OCI-LY3 (cell line): Measurements from ENCODE around the gene LMBRD1.

Experiments used
- H2AFZ ChIP-seq: fragments of 200-600, 300-600 bp; shearing (Covaris generic); 2 replicates; pipeline ENCODE4 v1.6.0; 2014; ENCODE audit warnings: antibody characterized with exemption, low read depth, low read length
- H3K27ac ChIP-seq: fragments of 200-600, 300-600 bp; sonication (generic); 2 replicates; pipeline ENCODE4 v1.5.1; 2014; ENCODE audit warnings: mild to moderate bottlenecking, low read length, moderate library complexity, mixed read lengths
- H3K27me3 ChIP-seq: fragments of 200-600, 300-600 bp; sonication (generic); 2 replicates; pipeline ENCODE4 v1.6.1; 2014; ENCODE audit warnings: low read depth, low read length, mixed read lengths
- H3K36me3 ChIP-seq: fragments of 200-600, 300-600 bp; sonication (generic); replicated peaks from 2 replicates; pipeline ENCODE3; 2014; ENCODE audit warnings: low read depth, low read length, mixed read lengths
- H3K4me1 ChIP-seq: fragments of 300-600, 200-600 bp; sonication (generic); 2 replicates; pipeline ENCODE4 v1.6.1; 2014; ENCODE audit warnings: low read length, mixed read lengths
- H3K4me2 ChIP-seq: fragments of 200-600, 300-600 bp; sonication (generic); 2 replicates; pipeline ENCODE4 v1.6.1; 2014; ENCODE audit warnings: low read length, mixed read lengths
- H3K4me3 ChIP-seq: fragments of 300-600, 200-600 bp; sonication (generic); 2 replicates; pipeline ENCODE4 v1.5.1; 2014; ENCODE audit warnings: antibody characterized with exemption, mild to moderate bottlenecking, low read length, moderate library complexity
- H3K79me2 ChIP-seq: fragments of 300-600, 200-600 bp; shearing (Covaris generic); 2 replicates; pipeline ENCODE4 v1.6.1; 2014; ENCODE audit warnings: mild to moderate bottlenecking, low read length, mixed read lengths
- H3K9ac ChIP-seq: fragments of 300-600, 200-600 bp; shearing (Covaris generic); 2 replicates; pipeline ENCODE4 v1.6.0; 2014; ENCODE audit warnings: mild to moderate bottlenecking, low read length, moderate library complexity
- H3K9me3 ChIP-seq: fragments of 200-600, 300-600 bp; shearing (Covaris generic); 2 replicates; pipeline ENCODE4 v1.6.1; 2014; ENCODE audit warnings: low read length, mixed read lengths; ENCODE audit not compliant: insufficient read depth
- H4K20me1 ChIP-seq: fragments of 200-600, 300-600 bp; sonication (generic); 2 replicates; pipeline ENCODE4 v1.6.1; 2016; ENCODE audit warnings: low read length, mixed read lengths; ENCODE audit not compliant: insufficient read depth
- CTCF ChIP-seq: fragments of 200-600, 300-600 bp; sonication (generic); IDR thresholded peaks from 2 replicates; pipeline ENCODE4 v1.5.1; 2014; ENCODE audit warnings: antibody characterized with exemption, low read length, low read depth
- EZH2phosphoT487 ChIP-seq: fragments of 200-600 bp; shearing (Covaris generic); IDR thresholded peaks from 2 replicates; pipeline ENCODE4 v1.6.1; 2018; ENCODE audit warnings: antibody characterized with exemption, mixed run types, low read depth

Gene LMBRD1

DNA sequence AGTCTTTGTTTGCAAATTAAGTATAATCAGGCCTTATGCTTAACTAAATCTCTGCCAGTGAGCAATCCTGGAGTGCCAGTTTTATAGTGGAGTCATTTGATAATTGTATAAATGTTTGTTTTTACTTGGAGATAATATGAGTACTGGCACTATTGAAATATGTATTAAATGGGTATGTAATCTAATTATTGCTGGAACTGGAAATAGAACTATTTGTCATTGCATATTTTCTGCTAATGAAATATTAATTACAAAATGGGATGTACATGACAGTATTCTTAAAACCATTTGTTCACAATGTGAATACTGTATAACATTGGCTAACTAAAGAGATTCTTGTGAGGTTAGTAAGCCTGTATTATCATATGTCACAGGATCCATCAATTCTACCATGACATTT is 20.5 kb upstream of the LMBRD1 start:
- Histone ChIP-seq H2AFZ (no peak overlapping the region), H3K4me2 (no peak overlapping the region), H3K27ac (no peak overlapping the region), H3K4me3 (no peak overlapping the region), H3K9ac (no peak overlapping the region), H3K79me2 (no peaks in the 10 kb centered on the region), H3K4me1 (peaks cover 39% of the 10 kb centered on the region), H4K20me1 (no peaks in the 10 kb centered on the region), H3K9me3 (no peaks in the 10 kb centered on the region), H3K36me3 (no peaks in the 10 kb centered on the region), H3K27me3 (no peaks in the 10 kb centered on the region)
- no peak for TF ChIP-seq CTCF
- TF ChIP-seq EZH2phosphoT487: no peak

GRCh38 chr6:69816569-69816968 is 19.8 kb upstream of the LMBRD1 start:
- H3K4me3 ChIP-seq: peak overlapping the region; percentile 43
- TF ChIP-seq CTCF (peak; percentile 20; the same call in 1 of the 2 replicates), EZH2phosphoT487 (no peak)
- H3K4me2 ChIP-seq: peak overlapping the region; percentile 68
- H3K9me3 ChIP-seq: no peaks in the 10 kb centered on the region
- peak overlapping the region; percentile 86 for H2AFZ ChIP-seq
- H3K4me1 ChIP-seq: peaks cover 39% of the 10 kb centered on the region
- peak overlapping the region; percentile 2; the same call in 1 of the 2 replicates for H3K27ac ChIP-seq
- H3K9ac ChIP-seq: peak overlapping the region; percentile 36; the same call in 1 of the 2 replicates
- H3K27me3 ChIP-seq: no peaks in the 10 kb centered on the region
- H3K79me2 ChIP-seq: no peaks in the 10 kb centered on the region
- H3K36me3 ChIP-seq: no peaks in the 10 kb centered on the region
- H4K20me1 ChIP-seq: no peaks in the 10 kb centered on the region

- peak overlapping the region; percentile 43 for H3K4me3 ChIP-seq
- no peak for TF ChIP-seq EZH2phosphoT487
- TF ChIP-seq CTCF: no peak
- H3K27ac ChIP-seq: peak overlapping the region; percentile 2; the same call in 1 of the 2 replicates
- no peaks in the 10 kb centered on the region for H3K79me2 ChIP-seq
- peak overlapping the region; percentile 68 for H3K4me2 ChIP-seq
- peak overlapping the region; percentile 86 for H2AFZ ChIP-seq
- no peaks in the 10 kb centered on the region for H3K27me3 ChIP-seq
- peaks cover 39% of the 10 kb centered on the region for H3K4me1 ChIP-seq
- H4K20me1 ChIP-seq: no peaks in the 10 kb centered on the region
- no peaks in the 10 kb centered on the region for H3K36me3 ChIP-seq
- H3K9me3 ChIP-seq: no peaks in the 10 kb centered on the region
- peak overlapping the region; percentile 36; the same call in 1 of the 2 replicates for H3K9ac ChIP-seq
These were observed 19.2 kb upstream of the LMBRD1 start for GRCh38 chr6:69816026-69816425.

- Histone ChIP-seq H3K9ac (no peak overlapping the region), H3K27me3 (no peaks in the 10 kb centered on the region), H3K36me3 (no peaks in the 10 kb centered on the region), H3K79me2 (no peaks in the 10 kb centered on the region), H3K9me3 (no peaks in the 10 kb centered on the region), H3K4me1 (peaks cover 45% of the 10 kb centered on the region), H2AFZ (0 out of 2 replicates have a peak overlapping the region, but pooled peaks have one; percentile 11), H3K4me2 (peak overlapping the region; percentile 57), H4K20me1 (no peaks in the 10 kb centered on the region), H3K27ac (no peak overlapping the region), H3K4me3 (peak overlapping the region; percentile 26)
- TF ChIP-seq EZH2phosphoT487 (no peak), CTCF (no peak)
These were observed 16.7 kb upstream of the LMBRD1 start for GRCh38 chr6:69813508-69813907.
